ENCODE results near the gene PACRG.

Gene PACRG

GRCh38 chr6:163137398-163137881 is 409.7 kb downstream of the PACRG start:
- no peak for DNase-seq (ENCODE audit: low read depth)

DNA sequence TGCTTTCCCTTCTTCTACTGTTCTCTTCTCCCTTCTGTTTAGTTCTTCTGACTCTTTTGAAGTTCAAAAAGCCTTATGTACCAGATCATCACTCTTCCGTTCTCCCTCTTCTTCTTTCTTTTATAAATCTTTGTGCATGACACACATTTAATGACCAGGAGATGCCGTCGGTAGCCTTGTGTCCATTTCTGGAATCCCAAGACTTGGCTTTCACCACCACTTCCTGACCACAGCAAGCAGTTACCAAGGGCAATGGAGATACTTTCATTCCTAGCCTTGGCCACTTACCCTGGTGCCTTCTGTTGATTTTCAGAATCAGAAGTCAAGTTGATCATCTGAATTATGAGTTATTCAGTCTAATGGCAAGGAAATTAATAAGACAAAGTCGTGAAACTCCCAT is 418.3 kb downstream of the PACRG start:
- DNase-seq (ENCODE audit: low read depth): no peak

GRCh38 chr6:163147994-163148393 is 420.2 kb downstream of the PACRG start:
- no peak for DNase-seq (ENCODE audit: low read depth)

- no peak for DNase-seq (ENCODE audit: low read depth)
Observed at GRCh38 chr6:163148451-163149278, 420.9 kb downstream of the PACRG start.

DNA sequence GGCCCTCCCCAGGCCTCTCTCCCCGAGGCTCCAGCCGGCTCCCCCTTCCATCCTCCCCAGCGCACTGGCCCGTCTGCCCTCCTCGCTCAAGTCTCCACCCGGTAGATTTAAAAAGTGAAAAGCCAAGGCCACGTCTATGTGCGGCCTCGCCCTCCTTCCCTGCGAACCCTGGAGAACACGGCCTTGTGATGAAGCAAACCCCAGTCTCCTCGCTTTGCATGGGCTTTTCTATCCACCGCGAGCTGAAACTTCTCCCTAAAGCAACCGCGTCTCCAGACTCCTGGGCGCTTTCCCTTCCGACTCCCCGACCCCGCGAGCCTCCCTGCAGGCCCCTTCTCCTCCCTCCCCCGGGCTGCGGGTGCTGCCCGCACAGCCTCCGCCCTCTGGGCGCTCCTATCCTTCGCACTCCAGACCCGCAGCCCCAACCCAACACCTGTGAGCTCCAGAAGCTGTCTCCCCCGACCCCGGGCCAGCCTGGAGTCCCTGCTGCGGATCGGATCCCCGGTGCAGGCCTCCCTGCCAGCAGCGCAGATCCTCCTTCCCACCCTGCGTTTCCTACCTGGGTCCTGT is 421.6 kb downstream of the PACRG start:
- DNase-seq (ENCODE audit: low read depth): no peak

- no peak for DNase-seq (ENCODE audit: low read depth)
Observed at GRCh38 chr6:163151212-163151611, 423.4 kb downstream of the PACRG start.

GRCh38 chr6:163152701-163153100 is 424.9 kb downstream of the PACRG start:
- DNase-seq (ENCODE audit: low read depth): no peak

GRCh38 chr6:163159110-163159509 is 431.3 kb downstream of the PACRG start:
- no peak for DNase-seq (ENCODE audit: low read depth)

GRCh38 chr6:163159689-163160088 is 431.9 kb downstream of the PACRG start:
- no peak for DNase-seq (ENCODE audit: low read depth)

DNA sequence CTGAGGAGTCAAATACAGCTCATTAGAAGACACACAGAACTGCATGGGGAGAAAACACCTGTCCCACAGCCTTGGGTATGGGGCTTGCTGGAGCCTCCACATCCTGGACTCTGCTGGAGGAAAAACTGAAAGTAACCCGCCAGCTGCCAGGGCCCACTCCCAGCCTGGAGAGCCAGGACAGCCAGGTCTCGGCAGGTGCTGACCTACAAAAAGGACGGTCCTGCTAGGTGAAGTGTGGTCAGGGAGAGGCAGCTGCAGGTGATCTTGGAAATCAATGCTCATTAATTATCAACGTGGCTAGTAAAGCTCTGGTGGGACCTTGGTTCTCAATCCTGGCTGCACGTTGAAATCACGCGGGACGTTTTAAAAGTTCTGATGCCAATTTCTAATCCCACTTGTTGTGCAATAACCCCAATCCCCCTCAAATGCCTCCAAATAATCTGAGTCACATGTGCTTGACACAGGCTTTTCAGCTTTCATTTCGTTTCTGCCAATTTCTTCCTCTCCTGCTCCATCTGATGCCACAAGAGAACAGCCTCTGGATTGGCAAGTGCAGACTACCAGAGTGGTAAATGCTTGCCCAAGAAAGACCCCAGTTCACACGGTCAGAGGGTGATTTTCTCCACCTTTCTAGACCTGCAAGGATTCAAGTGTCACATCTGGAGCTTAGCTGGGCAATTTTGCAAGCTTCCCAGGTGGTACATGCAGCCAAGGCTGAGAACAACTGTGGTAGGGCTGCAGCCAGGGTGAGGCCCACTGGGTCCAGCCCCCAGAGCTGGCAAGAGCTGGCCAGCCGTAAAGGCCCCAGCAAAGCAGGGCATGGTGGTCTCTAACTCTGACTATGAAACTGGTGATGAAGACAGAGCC is 434.5 kb downstream of the PACRG start:
- DNase-seq (ENCODE audit: low read depth): no peak

DNA sequence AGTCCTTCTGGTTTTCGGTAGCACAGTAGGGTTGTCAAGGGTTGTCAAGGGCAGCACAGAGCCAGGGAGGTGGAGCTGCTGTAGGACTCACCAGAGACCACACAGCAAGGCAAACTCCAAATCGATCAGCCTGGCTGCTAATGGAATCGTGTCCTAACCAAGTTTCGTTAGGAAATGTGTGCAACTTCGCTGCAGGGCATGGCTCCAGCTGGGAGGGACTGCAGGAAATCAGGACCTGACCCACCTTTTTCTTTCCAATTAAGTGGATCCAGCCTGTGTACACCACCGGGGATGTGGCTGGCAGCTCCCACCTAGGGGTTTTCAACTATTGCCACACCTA is 435.1 kb downstream of the PACRG start:
- DNase-seq (ENCODE audit: low read depth): no peak

GRCh38 chr6:163164175-163164900 is 436.6 kb downstream of the PACRG start:
- DNase-seq (ENCODE audit: low read depth): no peak

DNA sequence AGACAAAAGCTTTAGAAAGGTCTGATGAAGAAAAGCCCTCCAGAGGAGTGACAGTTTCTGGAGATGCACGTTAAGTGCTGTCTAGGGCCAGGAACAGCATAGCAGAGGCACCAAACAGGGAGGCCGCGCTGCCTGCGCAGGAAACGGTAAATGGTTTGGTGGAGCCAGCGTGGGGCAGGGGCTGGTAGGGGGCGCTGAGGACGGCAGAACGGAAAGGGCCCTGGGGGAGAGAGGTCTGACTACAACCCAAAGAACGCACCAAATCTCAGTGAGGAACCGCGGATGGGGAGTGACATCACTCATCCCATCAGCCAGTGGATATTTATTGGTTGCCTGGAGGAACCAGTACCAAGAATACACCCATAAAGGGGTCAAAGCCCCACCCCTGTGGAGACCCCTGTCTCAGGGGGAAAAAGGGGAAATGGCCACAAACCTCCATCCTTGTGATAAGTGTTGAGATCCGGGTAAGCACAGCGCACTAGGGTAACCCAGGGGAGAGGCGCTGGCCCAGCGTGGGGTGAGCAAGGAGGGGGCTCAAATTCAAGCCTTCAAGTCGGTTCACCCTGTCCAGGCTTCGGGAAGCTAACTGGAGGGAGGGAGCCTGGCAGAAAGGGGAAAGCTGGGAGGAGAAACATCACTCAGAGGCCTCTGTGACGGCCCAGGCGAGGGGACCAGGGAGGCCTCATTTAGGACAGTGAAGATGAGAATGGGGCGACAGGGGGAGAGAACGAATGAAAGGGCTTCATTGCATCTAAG is 437.6 kb downstream of the PACRG start:
- no peak for DNase-seq (ENCODE audit: low read depth)

DNA sequence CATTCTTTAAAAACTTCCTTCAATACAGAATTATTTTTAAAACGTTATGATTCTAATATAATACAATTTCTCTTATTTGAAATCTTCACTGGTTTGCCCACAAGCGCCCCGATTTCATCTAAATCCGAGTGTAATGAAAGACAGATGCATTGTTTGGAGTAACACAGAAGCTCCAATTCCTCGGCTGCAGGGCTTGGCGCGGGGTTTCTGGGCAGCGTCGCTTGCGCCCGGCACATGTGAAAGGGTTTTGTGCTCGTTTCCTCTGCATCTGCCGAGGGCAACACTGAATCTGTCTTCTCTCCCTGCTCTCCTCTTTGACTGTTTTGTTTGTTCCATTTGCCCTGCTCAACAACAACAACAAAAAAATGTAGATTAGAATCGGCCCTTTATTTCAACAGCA is 438.1 kb downstream of the PACRG start:
- no peak for DNase-seq (ENCODE audit: low read depth)

DNA sequence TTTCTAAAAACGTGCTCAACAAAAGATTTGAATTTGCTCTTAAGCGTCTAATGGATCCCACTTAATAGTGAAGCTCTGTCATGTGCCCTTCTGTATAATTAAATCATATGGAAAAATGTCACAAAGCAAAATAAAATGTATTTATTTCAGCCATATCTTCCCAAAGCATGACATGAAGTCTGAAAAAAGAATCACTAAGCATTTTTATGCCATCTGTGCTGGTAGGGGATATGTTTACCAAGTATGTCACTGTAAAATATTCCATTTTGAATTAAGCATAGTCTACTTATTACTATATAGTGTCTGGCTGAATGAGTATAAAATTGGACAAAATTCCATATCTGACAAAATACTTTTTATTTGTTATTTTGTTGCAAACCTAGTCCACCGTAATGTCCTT is 438.7 kb downstream of the PACRG start:
- DNase-seq (ENCODE audit: low read depth): no peak

- DNase-seq (ENCODE audit: low read depth): no peak
Observed at GRCh38 chr6:163169521-163169920, 441.7 kb downstream of the PACRG start.

- DNase-seq (ENCODE audit: low read depth): peak; percentile 16
Observed at GRCh38 chr6:163170294-163170883, 442.6 kb downstream of the PACRG start.

GRCh38 chr6:163173741-163174140 is 446.0 kb downstream of the PACRG start:
- no peak for DNase-seq (ENCODE audit: low read depth)

DNA sequence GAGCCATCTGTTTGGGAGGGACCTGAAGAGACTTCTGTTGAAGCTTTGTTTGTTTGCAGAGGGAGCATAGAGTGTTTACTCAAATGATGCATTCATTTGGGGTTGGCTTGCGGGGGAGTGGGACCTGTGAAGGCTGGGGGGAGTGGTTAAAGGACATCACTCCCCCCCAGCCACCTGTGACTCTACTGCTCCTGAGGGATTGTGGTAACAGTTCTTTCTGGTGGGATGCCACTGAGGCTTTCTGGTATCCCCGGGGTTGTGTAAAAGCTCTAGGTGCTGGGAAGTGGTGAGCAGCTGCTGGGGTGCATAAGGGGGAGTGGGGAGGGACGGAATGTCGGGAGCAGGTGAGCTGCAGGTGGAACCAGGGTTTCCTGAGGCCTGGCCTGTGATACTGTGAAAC is 447.5 kb downstream of the PACRG start:
- no peak for DNase-seq (ENCODE audit: low read depth)

- DNase-seq (ENCODE audit: low read depth): no peak
Observed at GRCh38 chr6:163176097-163176496, 448.3 kb downstream of the PACRG start.

GRCh38 chr6:163177007-163177406 is 449.2 kb downstream of the PACRG start:
- no peak for DNase-seq (ENCODE audit: low read depth)
